VCaP (cell line): ENCODE results near the gene CDCA8.

Experiments used
- H3K27ac ChIP-seq: fragments of 450-650 bp; 2 replicates; pipeline ENCODE4 v1.5.1; 2017
- CTCF ChIP-seq: fragments of 450-650 bp; conservative IDR thresholded peaks from 2 replicates; pipeline ENCODE4 v1.5.1; 2017; ENCODE audit warnings: mild to moderate bottlenecking, moderate library complexity

The CDCA8 gene

DNA sequence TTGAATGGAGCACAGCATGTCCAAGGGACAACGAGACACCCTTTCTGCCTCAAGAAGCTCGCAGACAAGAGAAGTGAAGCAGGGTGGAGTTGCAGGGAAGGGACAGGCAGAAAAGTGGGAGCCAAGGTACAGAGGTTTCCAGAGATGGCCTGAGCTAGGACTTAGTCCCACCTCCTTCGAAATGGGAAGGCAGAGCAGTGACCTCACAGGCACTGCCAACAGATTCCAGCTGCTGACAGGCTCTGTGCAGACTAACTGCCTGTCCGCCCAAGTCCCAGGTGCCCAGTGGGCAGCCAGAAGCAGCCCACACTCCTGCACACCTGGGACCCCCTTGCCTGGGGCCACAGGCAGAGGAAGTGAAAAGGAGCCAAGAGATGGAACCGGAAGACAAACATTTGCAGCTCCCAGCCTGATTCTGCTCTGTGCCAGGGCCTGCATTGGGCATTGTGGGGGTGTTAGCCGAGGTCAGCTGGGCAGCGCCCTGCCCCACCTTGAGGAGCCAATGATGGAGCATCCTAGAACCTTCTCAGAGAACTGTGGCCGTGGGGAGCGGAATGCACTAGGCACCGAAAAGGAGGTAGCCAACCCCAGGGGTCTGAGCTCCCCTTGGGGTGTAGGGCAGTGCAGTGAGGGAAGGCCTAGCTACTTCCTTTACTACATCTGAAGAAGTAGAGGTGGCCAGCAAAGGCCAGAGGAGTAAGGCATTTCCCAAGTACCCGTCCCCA, 30.1 kb upstream of the CDCA8 start:
- H3K27ac ChIP-seq: no peak overlapping the region
- no peak for TF ChIP-seq CTCF

DNA sequence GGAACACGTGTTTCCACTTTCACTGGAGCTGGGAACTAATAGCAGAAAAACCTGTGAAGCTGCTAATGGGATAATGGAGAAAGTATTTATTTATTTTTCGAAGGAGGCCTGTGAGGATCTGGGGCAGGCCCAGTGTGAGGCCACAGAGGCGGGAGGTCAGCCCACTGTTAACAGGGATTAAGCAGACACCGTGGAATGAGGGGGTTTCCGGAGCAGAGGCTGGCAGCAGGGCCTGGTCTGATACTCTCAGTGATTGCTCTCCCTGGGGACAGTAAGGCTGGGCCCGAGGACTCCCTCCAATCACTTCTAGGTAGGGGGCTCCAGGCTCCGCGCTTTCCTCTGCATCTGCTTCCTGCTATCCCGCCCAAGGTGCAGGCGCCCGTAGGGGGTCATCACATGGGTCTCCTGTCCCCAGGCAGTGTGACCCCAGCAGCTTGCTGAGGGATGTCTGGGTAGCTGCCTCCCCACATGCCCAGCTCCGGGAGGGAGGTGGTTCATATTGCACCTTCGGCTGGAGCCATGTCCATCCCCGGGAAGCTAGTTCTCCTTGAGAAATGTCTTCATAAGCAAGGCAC, 28.8 kb upstream of the CDCA8 start:
- no peak overlapping the region for H3K27ac ChIP-seq
- no peak for TF ChIP-seq CTCF

GRCh38 chr1:37666241-37666867, 26.0 kb upstream of the CDCA8 start:
- H3K27ac ChIP-seq: no peak overlapping the region
- TF ChIP-seq CTCF: no peak

DNA sequence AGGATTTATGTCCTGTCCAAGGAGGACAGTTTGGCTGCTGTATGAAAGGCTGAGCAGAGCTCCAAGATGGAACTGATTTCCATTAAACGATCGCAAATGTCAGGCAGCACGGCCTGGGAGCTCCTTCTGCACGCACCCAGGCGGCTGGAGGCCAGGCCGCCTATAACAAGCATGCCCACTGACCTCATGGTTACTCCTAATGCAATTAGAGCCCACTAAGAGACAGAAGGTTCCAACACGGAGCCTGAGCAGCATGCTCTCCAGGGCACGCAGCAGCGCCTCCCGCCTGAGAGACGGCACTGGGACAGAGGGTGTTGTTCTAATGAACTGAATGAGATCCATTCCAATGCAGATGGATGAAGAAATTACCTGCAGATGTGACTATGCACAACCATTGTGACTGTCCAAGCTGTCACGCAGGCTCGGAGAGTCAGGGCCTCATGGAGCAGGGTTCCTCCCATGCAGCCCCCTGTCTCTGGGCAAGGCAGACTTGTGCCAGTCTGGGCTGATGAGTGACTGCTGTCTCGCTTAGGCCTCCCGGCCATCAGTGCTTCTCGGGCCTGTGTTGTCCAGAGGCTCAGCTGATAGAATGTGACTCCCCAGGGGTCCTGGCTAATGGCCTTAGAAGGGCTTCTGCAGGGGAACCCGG, 25.2 kb upstream of the CDCA8 start:
- H3K27ac ChIP-seq: no peak overlapping the region
- TF ChIP-seq CTCF: no peak

DNA sequence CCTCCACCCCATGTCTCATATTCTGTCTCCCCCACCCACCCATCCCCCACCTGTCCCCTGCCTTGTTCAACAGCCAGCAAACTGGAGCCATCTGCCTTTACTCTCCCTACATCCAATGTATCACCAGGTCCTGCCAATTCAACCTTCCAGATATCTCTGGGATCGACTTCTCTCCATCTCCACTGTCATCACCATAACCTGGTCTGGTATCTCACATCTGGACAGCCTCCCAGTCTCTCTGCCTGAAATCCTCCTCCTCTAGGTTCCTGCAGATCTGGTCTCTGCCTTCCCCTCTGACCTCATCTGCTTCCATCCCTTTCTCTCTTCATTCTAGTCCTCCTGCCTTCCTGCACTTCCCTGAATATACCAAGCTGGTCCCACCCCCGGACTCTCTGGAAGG, 22.2 kb upstream of the CDCA8 start:
- H3K27ac ChIP-seq: no peak overlapping the region
- TF ChIP-seq CTCF: no peak

GRCh38 chr1:37671261-37671660, 21.1 kb upstream of the CDCA8 start:
- TF ChIP-seq CTCF: no peak
- no peak overlapping the region for H3K27ac ChIP-seq

GRCh38 chr1:37672136-37672870, 20.0 kb upstream of the CDCA8 start:
- no peak overlapping the region for H3K27ac ChIP-seq
- TF ChIP-seq CTCF: no peak
